H1 (cell line): ENCODE results near the gene ASTN2.

Experiments used
- CEBPB ChIP-seq: IDR thresholded peaks from 2 replicates; pipeline ENCODE4 v1.6.1; 2012; ENCODE audit warnings: low read depth, low read length
- CTCF ChIP-seq, 3 experiments: IDR thresholded peaks; 1 replicate in 2 of 3; 2 replicates in 1 of 3; pipeline versions ENCODE4 v1.5.1 to v1.6.1; 2011; ENCODE audit warnings: low read length in 3 of 3, mild to moderate bottlenecking in 3 of 3, inconsistent platforms in 2 of 3, low read depth in 1 of 3, moderate library complexity in 1 of 3; ENCODE audit not compliant: insufficient read depth in 1 of 3; ENCODE audit errors: control extremely low read depth in 1 of 3
- EP300 ChIP-seq, 2 experiments: IDR thresholded peaks; 1 replicate in 1 of 2; 2 replicates in 1 of 2; pipeline ENCODE4 v1.6.1; 2011 to 2012; ENCODE audit warnings: low read depth in 2 of 2, low read length in 2 of 2, mild to moderate bottlenecking in 2 of 2, borderline replicate concordance in 1 of 2, inconsistent platforms in 1 of 2, moderate library complexity in 1 of 2
- JUN ChIP-seq: IDR thresholded peaks from 2 replicates; pipeline ENCODE4 v1.6.1; 2011; ENCODE audit warnings: low read depth, mild to moderate bottlenecking, improper control_type of control experiment, low read length
- POLR2AphosphoS5 ChIP-seq: IDR thresholded peaks from 2 replicates; pipeline ENCODE4 v1.6.1; 2011; ENCODE audit warnings: low read depth, low read length
- YY1 ChIP-seq: IDR thresholded peaks from 2 replicates; pipeline ENCODE4 v1.6.1; 2011; ENCODE audit warnings: low read depth, mild to moderate bottlenecking, low read length
- ZNF274 ChIP-seq: IDR thresholded peaks from 2 replicates; pipeline ENCODE4 v1.7.0; 2012; ENCODE audit warnings: low read length, borderline replicate concordance; ENCODE audit errors: extremely low read depth

GRCh38 chr9:117377046-117377445, 37.8 kb downstream of the ASTN2 start:
- TF ChIP-seq CTCF (IDR thresholded peaks at IDR 0.05; ENCODE audit: control extremely low read depth in 1 of 3, insufficient read depth in 1 of 3, low read depth in 1 of 3, low read length in 3 of 3) (no peak), JUN (no peak), POLR2AphosphoS5 (no peak), ZNF274 (no peak), CEBPB (no peak), EP300 (IDR thresholded peaks at IDR 0.05; ENCODE audit: borderline replicate concordance in 1 of 2, low read depth in 2 of 2, low read length in 2 of 2) (no peak), YY1 (no peak)
